ENCODE measurements around the gene GATA5. TPM values are rescaled to one million over a fixed set of nuclear protein-coding genes. Genes with fewer than 3 reads are reported as not detected.

The GATA5 gene
- total RNA-seq, 1 experiment from 2014 or later = 0.25 TPM

GRCh38 chr20:62422636-62423325 lies 53.0 kb downstream of the GATA5 start:
- peak overlapping the region; percentile 40 for H3K4me3 Mint-ChIP-seq (ENCODE audit: unreplicated experiment)
- no peaks in the 10 kb centered on the region for H3K27me3 Mint-ChIP-seq (ENCODE audit: insufficient read depth, unreplicated experiment)
- peaks cover 61% of the 10 kb centered on the region for H3K36me3 Mint-ChIP-seq (ENCODE audit: insufficient read depth, unreplicated experiment)
- no peaks in the 10 kb centered on the region for H3K9me3 ChIP-seq
- H3K27ac Mint-ChIP-seq (ENCODE audit: unreplicated experiment) = peak overlapping the region; percentile 88
- no peak for DNase-seq
- TF ChIP-seq CTCF (IDR thresholded peaks at IDR 0.05; ENCODE audit: insufficient read depth in 1 of 2, low read depth in 1 of 2, low read length in 1 of 2, severe bottlenecking in 1 of 2, unreplicated experiment in 1 of 2) = no peak
- peaks cover 66% of the 10 kb centered on the region for H3K4me1 ChIP-seq
- H3K36me3 ChIP-seq (ENCODE audit: control insufficient read depth, insufficient read depth, low read length) = peaks cover 14% of the 10 kb centered on the region
- intact Hi-C loops (cut with micrococcal nuclease; ENCODE audit: unreplicated experiment) = no loop called here
- H3K4me1 Mint-ChIP-seq (ENCODE audit: low read depth, unreplicated experiment) = peaks cover 72% of the 10 kb centered on the region
- ChIA-PET POLR2A (no interaction called here), CTCF (no interaction called here)
- no peaks in the 10 kb centered on the region for H3K27me3 ChIP-seq (replicated peaks; ENCODE audit: control insufficient read depth, insufficient read depth, low read length)
- no peak overlapping the region for H3K4me3 ChIP-seq (ENCODE audit: low read depth, low read length)
- no peaks in the 10 kb centered on the region for H3K9me3 Mint-ChIP-seq (ENCODE audit: unreplicated experiment)
- no TSS peak for BruUV-seq (replicated peaks)

GRCh38 chr20:62421716-62421990 lies 54.1 kb downstream of the GATA5 start:
- intact Hi-C loops (cut with micrococcal nuclease; ENCODE audit: unreplicated experiment) = no loop called here
- H3K27me3 Mint-ChIP-seq (ENCODE audit: insufficient read depth, unreplicated experiment) = no peaks in the 10 kb centered on the region
- peaks cover 56% of the 10 kb centered on the region for H3K4me1 ChIP-seq
- no peak for TF ChIP-seq CTCF (IDR thresholded peaks at IDR 0.05; ENCODE audit: insufficient read depth in 1 of 2, low read depth in 1 of 2, low read length in 1 of 2, severe bottlenecking in 1 of 2, unreplicated experiment in 1 of 2)
- peaks cover 61% of the 10 kb centered on the region for H3K4me1 Mint-ChIP-seq (ENCODE audit: low read depth, unreplicated experiment)
- H3K9me3 Mint-ChIP-seq (ENCODE audit: unreplicated experiment) = no peaks in the 10 kb centered on the region
- no peak overlapping the region for H3K4me3 Mint-ChIP-seq (ENCODE audit: unreplicated experiment)
- no peaks in the 10 kb centered on the region for H3K9me3 ChIP-seq
- H3K27ac Mint-ChIP-seq (ENCODE audit: unreplicated experiment) = peak overlapping the region; percentile 75
- peaks cover 14% of the 10 kb centered on the region for H3K36me3 ChIP-seq (ENCODE audit: control insufficient read depth, insufficient read depth, low read length)
- ChIA-PET POLR2A (no interaction called here), CTCF (no interaction called here)
- no TSS peak for BruUV-seq (replicated peaks)
- H3K27me3 ChIP-seq (replicated peaks; ENCODE audit: control insufficient read depth, insufficient read depth, low read length) = no peaks in the 10 kb centered on the region
- no peak for DNase-seq
- H3K4me3 ChIP-seq (ENCODE audit: low read depth, low read length) = no peak overlapping the region
- H3K36me3 Mint-ChIP-seq (ENCODE audit: insufficient read depth, unreplicated experiment) = peaks cover 60% of the 10 kb centered on the region

- intact Hi-C loops (cut with micrococcal nuclease; ENCODE audit: unreplicated experiment) = no loop called here
- no peak for TF ChIP-seq CTCF (IDR thresholded peaks at IDR 0.05; ENCODE audit: insufficient read depth in 1 of 2, low read depth in 1 of 2, low read length in 1 of 2, severe bottlenecking in 1 of 2, unreplicated experiment in 1 of 2)
- H3K9me3 ChIP-seq = no peaks in the 10 kb centered on the region
- H3K9me3 Mint-ChIP-seq (ENCODE audit: unreplicated experiment) = no peaks in the 10 kb centered on the region
- H3K27me3 ChIP-seq (replicated peaks; ENCODE audit: control insufficient read depth, insufficient read depth, low read length) = no peaks in the 10 kb centered on the region
- peaks cover 12% of the 10 kb centered on the region for H3K36me3 ChIP-seq (ENCODE audit: control insufficient read depth, insufficient read depth, low read length)
- peaks cover 55% of the 10 kb centered on the region for H3K4me1 Mint-ChIP-seq (ENCODE audit: low read depth, unreplicated experiment)
- peaks cover 51% of the 10 kb centered on the region for H3K4me1 ChIP-seq
- peak overlapping the region; percentile 75 for H3K27ac Mint-ChIP-seq (ENCODE audit: unreplicated experiment)
- BruUV-seq (replicated peaks) = no TSS peak
- H3K27me3 Mint-ChIP-seq (ENCODE audit: insufficient read depth, unreplicated experiment) = no peaks in the 10 kb centered on the region
- H3K36me3 Mint-ChIP-seq (ENCODE audit: insufficient read depth, unreplicated experiment) = peaks cover 62% of the 10 kb centered on the region
- POLR2A ChIA-PET = no interaction called here
- H3K4me3 Mint-ChIP-seq (ENCODE audit: unreplicated experiment) = peak overlapping the region; percentile 38
- peak; percentile 68 to 82 for DNase-seq
- CTCF ChIA-PET = no interaction called here
- H3K4me3 ChIP-seq (ENCODE audit: low read depth, low read length) = no peak overlapping the region
Observed at GRCh38 chr20:62420846-62421715, 54.7 kb downstream of the GATA5 start.

Measured in Caco-2 (cell line).